ENCODE data around the gene PCBP3.

GRCh38 chr21:45863751-45864150 is 220.2 kb downstream of the PCBP3 start:
- TF ChIP-seq ZNF274 (IDR thresholded peaks at IDR 0.05; ENCODE audit: low read depth, low read length), result no peak
- TF ChIP-seq YY1 (IDR thresholded peaks at IDR 0.05; ENCODE audit: insufficient read depth, insufficient read length), result no peak
- TF ChIP-seq SUZ12 (IDR thresholded peaks at IDR 0.05; ENCODE audit: extremely low read depth, insufficient read depth, insufficient read length), result no peak
